GM11168 (cell line): ENCODE measurements around the gene PHF1.
"Not testable (repeated sequence)": the region's sequence is repeated elsewhere in the genome, so short reads cannot be mapped to it uniquely, and the experiment has no call there.

Experiments
- in situ Hi-C: fragments of 300-500 bp; cut with MboI; formaldehyde crosslinking; loops from one replicate; pipeline ENCODE4 v1.12.0; 2022; ENCODE audit warnings: low sequenced_read_pairs; ENCODE audit not compliant: unreplicated experiment

PHF1 gene

DNA sequence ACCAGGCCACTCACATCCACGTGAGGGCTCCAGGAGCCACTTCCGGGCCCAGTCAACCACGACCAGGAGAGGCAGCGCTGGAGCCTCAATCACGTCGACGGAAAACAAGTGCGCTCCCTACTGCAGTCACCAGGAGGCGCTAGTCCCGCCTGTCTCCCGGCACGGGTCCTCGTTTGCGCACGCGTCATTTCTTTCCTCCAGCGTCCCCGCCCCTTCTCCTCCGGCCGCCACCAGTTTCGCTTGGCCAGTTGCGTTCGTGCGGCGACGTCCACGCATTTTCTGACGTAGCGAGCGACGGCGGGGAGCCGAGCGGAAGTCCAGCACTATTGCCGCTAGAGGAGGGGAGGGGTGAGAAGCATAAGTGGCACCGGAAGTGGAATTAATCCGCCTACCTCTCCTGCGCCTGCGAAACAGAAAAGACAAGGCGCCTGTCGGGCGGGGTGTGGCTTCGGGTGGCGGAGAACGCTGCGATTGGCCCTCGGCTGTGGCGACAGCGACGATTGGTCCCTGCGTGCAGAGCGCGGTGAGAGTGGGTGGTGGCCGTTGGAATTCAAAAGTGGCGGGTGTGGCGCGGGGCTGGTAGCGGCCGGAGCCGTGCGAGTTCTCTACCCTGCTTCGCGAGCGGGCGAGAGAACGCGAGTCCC lies 19.4 kb upstream of the PHF1 start, which contains the start of gene KIFC1:
KIFC1 (plus strand) TSS at position 546 of the 644 bp plus-strand sequence. CDS start 163 bp downstream, outside the sequence.
- in situ Hi-C loops, result no loop called here

DNA sequence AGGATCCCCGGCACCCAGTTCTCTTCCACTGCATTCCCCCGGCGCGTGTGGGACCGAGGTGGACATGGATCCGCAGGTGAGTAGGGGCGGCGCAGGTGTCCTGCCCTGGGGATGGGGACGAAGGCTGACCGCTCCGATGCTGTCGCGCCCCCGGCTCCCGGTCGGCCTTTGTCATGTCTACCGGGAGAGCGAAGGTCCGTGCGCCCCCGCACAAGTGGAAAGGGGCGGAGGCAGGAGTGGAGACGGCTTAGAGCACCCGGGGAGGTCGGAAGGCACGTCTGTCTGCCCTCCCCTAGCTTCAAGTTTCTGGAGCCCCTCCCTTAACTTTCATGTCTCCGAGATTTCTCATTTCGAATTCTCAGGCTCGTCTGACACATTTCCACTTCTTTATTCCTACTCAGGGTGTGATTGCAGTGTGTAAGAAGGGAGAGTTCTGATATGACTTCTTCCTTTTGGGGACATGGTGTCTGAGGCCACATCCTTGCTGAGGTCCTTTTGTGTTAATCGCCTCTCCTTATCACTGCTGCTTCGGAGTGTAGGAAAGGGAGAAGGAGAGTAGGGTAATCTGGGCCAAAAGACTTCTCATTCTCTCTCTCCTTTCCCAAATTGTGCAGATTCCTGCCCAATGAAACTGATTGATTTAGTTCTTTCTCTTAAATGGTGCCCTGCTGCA lies 18.8 kb upstream of the PHF1 start:
- in situ Hi-C loops, result no loop called here

DNA sequence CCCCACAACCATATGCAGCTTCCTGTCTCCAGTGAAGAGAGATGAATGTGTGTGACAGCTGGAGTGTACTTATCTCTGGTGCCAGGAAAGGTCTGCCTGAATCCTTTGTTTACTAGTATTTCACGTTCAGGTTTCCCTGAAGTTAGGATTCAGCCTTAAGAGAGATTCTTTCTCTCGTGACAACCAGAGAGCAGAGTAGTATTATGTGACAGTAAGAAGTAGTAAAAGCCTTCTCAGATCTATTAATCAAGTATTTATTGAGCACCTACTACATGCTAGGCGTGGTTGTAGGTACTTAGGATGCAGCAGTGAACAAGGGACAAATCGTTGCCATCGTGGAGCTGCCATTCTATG lies 18.2 kb upstream of the PHF1 start:
- in situ Hi-C loops, result no loop called here

DNA sequence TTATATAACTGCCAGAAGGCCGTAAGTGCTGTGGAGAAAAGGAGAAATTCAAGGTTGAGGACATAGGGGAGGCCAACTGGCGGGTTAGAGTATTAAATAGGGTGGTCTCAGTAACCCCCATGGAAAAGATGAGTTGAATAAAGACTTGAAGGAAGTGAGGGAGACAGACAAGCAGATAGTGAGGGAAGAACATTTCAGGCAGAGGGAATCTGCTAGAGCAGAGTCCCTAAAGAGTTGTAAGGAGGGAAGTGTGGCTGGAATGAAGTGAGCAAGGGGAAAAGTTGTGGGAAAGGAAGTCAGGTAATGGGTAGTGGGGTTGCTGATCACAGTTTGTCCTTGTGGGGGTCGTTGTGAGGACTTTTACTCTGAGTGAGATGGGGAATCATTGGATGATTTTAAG lies 17.8 kb upstream of the PHF1 start:
- in situ Hi-C loops, result no loop called here

DNA sequence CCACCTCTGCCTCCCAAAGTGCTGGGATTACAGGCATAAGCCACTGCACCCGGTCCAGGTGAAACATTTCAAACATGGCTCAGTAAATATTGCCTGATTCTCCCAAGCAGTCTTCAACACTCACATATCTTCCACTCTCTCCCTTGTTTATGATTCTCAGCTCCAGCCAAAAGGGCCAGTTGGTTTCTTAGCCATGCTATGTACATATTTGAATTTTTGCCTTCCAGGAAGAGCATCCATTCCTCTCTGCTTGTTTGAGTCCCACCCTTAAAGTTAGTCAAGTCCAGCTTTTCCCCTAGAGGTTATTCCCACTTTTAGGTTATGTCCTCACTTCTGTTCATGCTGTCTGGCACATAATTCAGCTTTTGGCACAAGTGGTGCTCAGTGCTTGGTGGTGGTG lies 13.3 kb upstream of the PHF1 start:
- in situ Hi-C loops, result no loop called here

DNA sequence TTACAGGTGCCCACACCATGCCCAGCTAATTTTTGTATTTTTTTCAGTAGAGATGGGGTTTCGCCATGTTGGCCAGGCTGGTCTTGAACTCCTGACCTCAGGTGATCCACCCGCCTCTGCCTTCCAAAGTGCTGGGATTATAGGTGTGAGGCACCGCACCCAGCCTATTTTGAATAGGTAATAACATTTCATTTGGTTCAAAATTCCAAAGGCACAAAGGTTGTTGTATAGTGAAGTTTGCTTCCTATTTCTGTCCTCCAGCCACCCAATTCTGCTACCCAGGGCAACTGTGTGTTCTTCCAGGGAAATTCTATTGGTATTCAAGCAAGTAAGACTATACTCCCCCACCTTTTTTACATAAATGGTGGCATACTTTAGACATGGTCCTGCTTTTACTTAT lies 12.2 kb upstream of the PHF1 start:
- in situ Hi-C loops, result not testable (repeated sequence)

DNA sequence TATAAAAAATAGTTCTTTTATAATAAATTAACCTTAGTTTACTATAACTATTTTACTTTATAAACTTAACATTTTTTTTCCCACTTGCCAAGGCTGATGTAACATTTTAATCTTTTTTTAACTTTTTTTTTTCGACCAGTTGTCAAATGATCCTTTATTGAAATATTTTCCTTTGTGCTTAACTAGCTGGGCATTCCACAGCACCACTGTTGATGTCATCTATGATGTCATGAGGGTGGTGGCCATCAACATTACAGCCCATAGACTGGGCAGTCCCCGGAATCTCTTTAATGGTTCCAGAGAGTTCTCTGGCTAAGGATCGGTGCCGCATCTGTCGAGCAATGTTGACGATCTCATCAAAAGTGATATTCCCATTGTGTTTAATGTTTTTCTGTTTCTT lies 10.9 kb upstream of the PHF1 start:
- in situ Hi-C loops, result not testable (repeated sequence)

DNA sequence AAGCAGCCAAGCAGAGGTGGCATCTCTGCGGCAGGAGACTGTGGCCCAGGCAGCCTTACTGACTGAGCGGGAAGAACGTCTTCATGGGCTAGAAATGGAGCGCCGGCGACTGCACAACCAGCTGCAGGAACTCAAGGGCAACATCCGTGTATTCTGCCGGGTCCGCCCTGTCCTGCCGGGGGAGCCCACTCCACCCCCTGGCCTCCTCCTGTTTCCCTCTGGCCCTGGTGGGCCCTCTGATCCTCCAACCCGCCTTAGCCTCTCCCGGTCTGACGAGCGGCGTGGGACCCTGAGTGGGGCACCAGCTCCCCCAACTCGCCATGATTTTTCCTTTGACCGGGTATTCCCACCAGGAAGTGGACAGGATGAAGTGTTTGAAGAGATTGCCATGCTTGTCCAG lies 5.9 kb upstream of the PHF1 start:
- in situ Hi-C loops, result no loop called here

DNA sequence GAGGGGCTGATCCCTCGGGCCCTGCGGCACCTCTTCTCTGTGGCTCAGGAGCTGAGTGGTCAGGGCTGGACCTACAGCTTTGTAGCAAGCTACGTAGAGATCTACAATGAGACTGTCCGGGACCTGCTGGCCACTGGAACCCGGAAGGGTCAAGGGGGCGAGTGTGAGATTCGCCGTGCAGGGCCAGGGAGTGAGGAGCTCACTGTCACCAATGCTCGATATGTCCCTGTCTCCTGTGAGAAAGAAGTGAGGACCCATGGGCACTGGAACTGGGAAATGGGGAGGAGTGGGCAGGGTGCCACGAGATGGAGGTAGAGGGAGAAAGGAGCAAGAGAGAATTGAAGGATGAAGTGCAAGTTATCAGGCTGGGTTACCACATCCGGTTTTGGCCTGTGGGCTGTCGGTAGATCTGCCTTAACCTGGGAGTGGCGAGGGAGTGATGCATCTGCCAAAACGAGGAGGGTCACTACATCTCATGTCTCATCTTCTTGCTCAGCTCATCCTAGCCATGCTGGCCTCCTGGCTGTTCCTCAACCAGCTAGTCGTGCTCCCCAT lies 5.4 kb upstream of the PHF1 start:
- in situ Hi-C loops, result no loop called here

DNA sequence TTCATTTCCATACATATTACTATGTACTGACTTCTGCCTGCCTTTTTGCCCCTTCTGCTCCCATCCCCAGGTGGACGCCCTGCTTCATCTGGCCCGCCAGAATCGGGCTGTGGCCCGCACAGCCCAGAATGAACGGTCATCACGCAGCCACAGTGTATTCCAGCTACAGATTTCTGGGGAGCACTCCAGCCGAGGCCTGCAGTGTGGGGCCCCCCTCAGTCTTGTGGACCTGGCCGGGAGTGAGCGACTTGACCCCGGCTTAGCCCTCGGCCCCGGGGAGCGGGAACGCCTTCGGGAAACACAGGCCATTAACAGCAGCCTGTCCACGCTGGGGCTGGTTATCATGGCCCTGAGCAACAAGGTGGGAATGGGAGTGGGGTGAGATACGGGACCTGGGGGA lies 4.7 kb upstream of the PHF1 start:
- in situ Hi-C loops, result no loop called here

DNA sequence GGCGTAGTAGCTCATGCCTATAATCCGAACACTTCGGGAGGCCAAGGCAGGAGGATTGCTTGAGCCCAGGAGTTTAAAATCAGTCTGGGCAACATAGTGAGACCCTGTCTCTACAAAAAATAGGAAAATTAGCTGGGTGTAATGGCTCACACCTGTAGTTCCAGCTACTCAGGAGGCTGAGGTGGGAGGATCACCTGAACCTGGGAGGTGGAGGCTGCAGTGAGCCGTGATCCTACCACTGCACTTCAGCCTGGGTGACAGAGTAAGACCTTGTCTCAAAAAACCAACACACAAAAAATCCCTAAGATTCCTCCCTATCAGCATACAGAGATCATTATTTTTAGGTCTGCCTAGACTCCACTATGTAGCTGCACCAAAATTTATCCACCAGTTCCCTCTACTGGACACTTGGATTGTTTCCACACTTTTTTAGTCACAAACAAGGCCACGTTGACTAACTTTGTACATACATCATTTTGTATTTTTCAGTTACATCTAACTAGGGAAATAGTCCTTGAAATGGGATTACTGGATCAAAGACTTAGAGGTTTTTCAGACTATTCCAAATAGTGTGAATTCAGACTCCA lies 3.6 kb upstream of the PHF1 start:
- in situ Hi-C loops, result no loop called here

DNA sequence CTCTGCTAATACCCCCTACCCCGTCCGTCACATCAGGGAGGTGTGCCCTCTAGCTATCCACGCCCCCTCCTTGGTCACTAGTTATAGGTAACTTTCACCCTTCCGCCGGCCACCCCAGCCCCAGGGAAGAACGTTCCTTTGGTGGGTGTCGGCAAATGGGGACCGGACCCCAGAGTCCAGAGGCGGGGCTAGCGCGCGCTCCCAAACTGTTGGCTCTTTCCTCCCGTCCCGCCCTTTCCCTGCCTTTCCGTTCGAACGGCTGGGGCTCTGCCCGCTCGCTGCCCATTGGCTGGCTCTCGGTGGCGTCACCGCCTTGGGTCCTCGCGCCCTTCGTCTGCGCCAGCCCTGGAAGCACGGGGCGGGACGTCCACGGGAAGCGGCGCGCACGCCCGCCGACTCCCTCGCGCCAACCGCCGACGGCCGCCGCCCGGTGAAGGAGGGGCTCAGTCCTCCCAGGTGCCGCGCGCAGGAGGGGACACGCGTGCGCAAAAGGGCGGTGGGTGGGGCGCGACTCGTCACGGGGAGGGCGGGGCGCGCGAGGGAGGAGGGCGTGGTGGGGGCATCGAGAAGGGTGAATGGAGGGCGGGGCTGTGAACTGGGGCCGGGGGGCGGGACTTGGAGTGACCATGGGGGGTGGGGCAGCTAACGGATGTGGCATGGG lies 634 bp upstream of the PHF1 start:
- in situ Hi-C loops, result no loop called here

DNA sequence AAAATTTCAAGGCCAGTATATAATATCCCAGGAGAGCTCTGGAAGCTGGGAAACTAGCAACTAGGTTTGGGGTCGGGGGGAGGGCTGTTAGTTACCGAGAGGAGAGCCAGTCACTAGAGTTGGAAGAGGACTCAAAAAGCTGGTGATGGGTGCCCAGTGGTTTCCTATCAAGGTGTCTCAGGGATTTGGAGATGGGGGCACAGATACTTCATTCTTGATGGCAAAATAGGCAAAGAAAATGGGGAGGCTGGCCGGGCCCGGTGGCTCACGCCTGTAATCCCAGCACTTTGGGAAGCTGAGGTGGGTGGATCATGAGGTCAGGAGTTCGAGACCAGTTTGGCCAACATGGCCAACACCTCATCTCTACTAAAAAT lies 805 bp downstream of the PHF1 start:
- in situ Hi-C loops, result no loop called here

DNA sequence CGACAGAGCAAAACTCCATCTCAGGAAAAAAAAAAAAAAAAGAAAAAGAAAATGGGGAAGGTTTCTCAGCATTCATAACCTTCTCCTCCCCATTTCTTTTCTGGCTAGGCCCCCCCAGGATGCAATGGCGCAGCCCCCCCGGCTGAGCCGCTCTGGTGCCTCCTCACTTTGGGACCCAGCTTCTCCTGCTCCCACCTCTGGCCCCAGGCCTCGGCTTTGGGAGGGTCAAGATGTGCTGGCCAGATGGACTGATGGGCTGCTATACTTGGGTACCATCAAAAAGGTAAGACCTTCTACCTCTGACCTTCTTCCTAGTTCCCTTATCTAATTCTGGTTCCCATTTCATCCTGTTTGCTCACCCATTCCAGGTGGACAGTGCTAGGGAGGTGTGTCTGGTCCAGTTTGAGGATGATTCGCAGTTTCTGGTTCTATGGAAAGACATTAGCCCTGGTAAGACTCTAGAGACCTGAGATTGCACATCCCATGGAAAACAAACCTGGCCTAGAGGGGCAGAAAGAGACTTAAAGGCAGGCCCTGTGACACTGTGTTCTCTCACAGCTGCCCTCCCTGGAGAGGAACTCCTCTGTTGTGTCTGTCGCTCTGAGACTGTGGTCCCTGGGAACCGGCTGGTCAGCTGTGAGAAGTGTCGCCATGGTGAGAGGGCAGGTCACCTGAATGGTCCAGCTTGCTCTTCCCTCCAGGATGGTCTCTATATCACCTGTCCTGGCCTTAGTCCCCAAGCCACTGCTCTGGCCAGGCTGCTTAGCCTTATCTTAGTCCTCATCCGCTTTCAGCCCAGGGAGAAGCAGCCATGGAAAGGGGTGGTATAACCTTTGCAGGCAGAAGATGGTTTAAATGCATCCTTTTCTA lies 1.6 kb downstream of the PHF1 start:
- in situ Hi-C loops, result no loop called here

DNA sequence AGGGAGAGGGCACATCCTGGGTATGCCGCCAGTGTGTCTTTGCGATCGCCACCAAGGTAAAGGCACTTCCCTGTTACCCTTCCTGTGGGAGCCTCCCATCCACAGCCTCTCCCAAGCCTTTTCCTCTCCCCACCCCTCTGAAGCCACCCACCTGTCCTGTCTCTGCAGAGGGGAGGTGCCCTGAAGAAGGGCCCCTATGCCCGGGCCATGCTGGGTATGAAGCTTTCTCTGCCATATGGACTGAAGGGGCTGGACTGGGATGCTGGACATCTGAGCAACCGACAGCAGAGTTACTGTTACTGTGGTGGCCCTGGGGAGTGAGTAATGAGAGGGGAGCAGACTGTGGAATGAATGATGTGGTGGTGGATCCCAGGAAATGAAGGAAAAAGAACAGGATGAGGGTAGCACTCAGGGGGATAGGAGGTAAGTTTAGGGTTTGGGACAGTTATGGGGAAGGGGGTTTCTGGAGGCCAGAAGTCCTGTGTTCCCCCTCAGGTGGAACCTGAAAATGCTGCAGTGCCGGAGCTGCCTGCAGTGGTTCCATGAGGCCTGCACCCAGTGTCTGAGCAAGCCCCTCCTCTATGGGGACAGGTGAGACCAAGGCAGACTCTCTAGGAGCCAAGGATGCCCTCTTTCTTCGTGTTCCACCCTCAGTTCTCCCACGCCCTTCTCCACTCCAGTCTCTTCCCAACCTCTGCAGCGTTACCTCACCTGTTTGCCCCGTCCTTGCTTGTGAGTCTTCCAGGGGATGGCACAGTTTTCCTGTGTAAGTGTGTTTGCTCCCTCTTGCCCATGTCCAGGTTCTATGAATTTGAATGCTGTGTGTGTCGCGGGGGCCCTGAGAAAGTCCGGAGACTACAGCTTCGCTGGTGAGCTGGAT lies 2.7 kb downstream of the PHF1 start:
- in situ Hi-C loops, result no loop called here

DNA sequence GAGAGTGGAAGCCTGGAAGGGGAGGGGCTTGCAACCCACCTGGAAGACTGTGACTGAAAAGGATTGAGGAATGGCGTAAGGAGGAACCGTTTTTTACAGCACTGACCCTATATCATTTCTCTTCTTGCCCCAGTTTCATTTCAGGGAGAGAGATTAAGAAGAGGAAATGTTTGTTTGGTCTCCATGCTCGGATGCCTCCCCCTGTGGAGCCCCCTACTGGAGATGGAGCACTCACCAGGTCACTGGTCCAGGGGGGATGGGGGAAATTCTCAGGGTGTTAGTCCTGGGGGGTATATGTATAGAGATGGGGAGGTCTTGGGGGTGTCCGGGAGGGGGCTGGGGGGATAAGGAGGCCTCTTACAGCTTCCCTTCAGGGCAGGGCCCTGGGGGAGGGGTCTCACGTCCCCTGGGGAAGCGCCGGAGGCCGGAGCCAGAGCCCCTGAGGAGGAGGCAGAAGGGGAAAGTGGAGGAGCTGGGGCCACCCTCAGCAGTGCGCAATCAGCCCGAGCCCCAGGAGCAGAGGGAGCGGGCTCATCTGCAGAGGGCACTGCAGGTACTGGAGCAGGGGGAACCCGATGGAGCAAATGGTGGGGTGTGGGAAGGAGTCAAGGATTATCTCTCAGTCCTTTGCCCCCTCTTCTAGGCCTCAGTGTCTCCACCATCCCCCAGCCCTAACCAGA lies 3.9 kb downstream of the PHF1 start:
- in situ Hi-C loops, result no loop called here

DNA sequence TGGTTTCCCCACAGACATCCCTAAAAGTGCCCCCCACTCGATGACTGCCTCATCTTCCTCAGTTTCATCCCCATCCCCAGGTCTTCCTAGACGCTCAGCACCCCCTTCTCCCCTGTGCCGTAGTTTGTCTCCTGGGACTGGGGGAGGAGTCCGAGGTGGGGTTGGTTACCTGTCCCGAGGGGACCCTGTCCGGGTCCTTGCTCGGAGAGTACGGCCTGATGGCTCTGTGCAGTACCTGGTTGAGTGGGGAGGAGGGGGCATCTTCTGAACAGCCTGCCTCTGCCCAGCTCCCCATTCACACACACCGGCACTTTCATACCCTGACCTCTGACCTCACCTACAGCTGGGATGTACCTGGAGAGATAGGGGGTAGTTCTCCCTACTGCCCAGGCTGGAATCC lies 5.0 kb downstream of the PHF1 start:
- in situ Hi-C loops, result no loop called here

DNA sequence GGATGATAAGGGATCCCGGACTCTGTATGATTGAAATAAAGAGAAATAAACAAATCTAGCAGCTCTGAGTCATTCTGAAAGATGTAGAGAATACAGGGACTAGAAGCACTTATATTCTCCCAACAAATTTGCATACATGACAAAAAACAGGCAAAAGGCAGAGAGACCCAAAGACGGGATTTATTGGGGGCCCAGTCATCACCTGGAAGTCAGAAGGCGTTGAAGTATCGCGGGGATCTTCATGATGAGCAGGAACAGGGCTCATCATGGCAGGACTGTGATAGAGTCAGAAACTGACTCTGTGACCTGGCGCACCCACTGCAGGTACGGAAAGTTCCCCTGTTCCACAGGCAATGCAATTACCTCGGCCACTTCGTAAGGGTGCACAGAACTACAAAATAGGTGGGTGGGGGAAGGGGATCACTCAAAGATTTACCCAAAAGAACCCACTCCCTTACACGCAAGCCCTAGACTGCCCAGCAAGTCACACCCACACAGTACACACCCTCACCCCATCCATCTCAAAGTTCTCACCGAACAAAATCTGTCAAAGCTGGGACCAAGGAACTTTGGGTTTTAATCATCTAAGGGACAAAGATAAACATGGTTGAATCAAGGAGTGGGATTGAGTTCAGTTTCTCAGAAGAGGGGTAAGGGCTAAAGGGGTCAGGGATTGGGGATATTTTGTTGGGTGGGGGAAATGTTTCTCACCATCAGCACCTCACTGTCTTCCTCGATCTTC lies 5.7 kb downstream of the PHF1 start:
- in situ Hi-C loops, result no loop called here
